ENCODE data around the gene ANKRD55. TPM values are rescaled to one million over a fixed set of nuclear protein-coding genes. Genes with fewer than 3 reads are reported as not detected.

ANKRD55 gene
- total RNA-seq, 5 donors from 2014 or later (not counting 1 experiment from before 2014, with no cell fraction given): 2.8 to 19.9 (median 3.4) TPM

- H3K4me3 Mint-ChIP-seq: no peak overlapping the region
Measured at GRCh38 chr5:56064984-56065383, 168.1 kb downstream of the ANKRD55 start.

GRCh38 chr5:56060276-56061110 is 172.6 kb downstream of the ANKRD55 start:
- ChIA-PET CTCF (no interaction called here), POLR2A (interaction anchor here (0.6 kb wide), 3 partner anchors 46 to 96 kb away, joined by 3 to 6 read pairs (median 5); no protein-coding TSS in a partner anchor)

More at GRCh38 chr5:56064984-56065383, 168.1 kb downstream of the ANKRD55 start:
- Histone ChIP-seq H3K4me3 (ENCODE audit: control insufficient read depth in 1 of 2, extremely low read depth in 1 of 2, low read length in 1 of 2) (no peak overlapping the region), H3K27ac (ENCODE audit: low read length) (no peak overlapping the region), H3K9me3 (no peaks in the 10 kb centered on the region), H3K27me3 (replicated peaks in 1 of 2; ENCODE audit: control insufficient read depth in 2 of 2, extremely low read depth in 1 of 2, insufficient read depth in 2 of 2, low read length in 1 of 2) (no peaks in the 10 kb centered on the region), H3K4me1 (ENCODE audit: control insufficient read depth in 1 of 2, extremely low read depth in 1 of 2, insufficient read depth in 2 of 2, low read length in 2 of 2) (peaks cover 26 to 36% of the 10 kb centered on the region in 2 experiments), H3K36me3 (ENCODE audit: control insufficient read depth in 2 of 2, extremely low read depth in 1 of 2, insufficient read depth in 1 of 2, low read length in 1 of 2) (no peaks in the 10 kb centered on the region)
- H3K36me3 Mint-ChIP-seq: no peaks in the 10 kb centered on the region
- 50% methylated on average over 1 of the region's 2 CpGs for WGBS (ENCODE audit: insufficient coverage)
- ATAC-seq (replicated peaks in 1 of 4) (no peak), DNase-seq (no peak)
- H3K27me3 Mint-ChIP-seq: no peaks in the 10 kb centered on the region
- peaks cover 53 to 66% (median 60%) of the 10 kb centered on the region in 3 donors for H3K4me1 Mint-ChIP-seq
- H3K9me3 Mint-ChIP-seq: no peaks in the 10 kb centered on the region
- peak overlapping the region; percentile 8 to 25 for H3K27ac Mint-ChIP-seq
- CTCF ChIA-PET: interaction anchor here (0.5 to 0.9 kb wide), 3 partner anchors 10 to 82 kb away, joined by 3 to 7 read pairs (median 4); no protein-coding TSS in a partner anchor
- POLR2A ChIA-PET: interaction anchor here (0.5 to 0.6 kb wide), 3 partner anchors 82 to 850 kb away, joined by 3 to 7 read pairs (median 3); no protein-coding TSS in a partner anchor

GRCh38 chr5:56059854-56060253 is 173.3 kb downstream of the ANKRD55 start:
- H3K27me3 ChIP-seq (replicated peaks in 1 of 2; ENCODE audit: control insufficient read depth in 2 of 2, extremely low read depth in 1 of 2, insufficient read depth in 2 of 2, low read length in 1 of 2): no peaks in the 10 kb centered on the region
- H3K4me3 ChIP-seq (ENCODE audit: control insufficient read depth in 1 of 2, extremely low read depth in 1 of 2, low read length in 1 of 2): no peak overlapping the region
- Mint-ChIP-seq H3K36me3 (no peaks in the 10 kb centered on the region), H3K4me3 (peak overlapping the region in 2 of 3 donors; percentile 31 to 68), H3K27ac (peak overlapping the region; percentile 85 to 91), H3K4me1 (peaks cover 72 to 82% (median 76%) of the 10 kb centered on the region in 3 donors), H3K9me3 (no peaks in the 10 kb centered on the region), H3K27me3 (no peaks in the 10 kb centered on the region)
- 87% methylated on average over 3 of the region's 8 CpGs for WGBS (ENCODE audit: insufficient coverage)
- DNase-seq: no peak
- H3K9me3 ChIP-seq: no peaks in the 10 kb centered on the region
- ChIA-PET CTCF (no interaction called here), POLR2A (interaction anchor here in 1 of 2 donors (0.6 kb wide), 1 partner anchor 47 kb away, joined by 6 read pairs; no protein-coding TSS in a partner anchor)
- no peak for ATAC-seq (replicated peaks in 1 of 4)
- no peaks in the 10 kb centered on the region for H3K36me3 ChIP-seq (ENCODE audit: control insufficient read depth in 2 of 2, extremely low read depth in 1 of 2, insufficient read depth in 1 of 2, low read length in 1 of 2)
- no peak overlapping the region for H3K27ac ChIP-seq (ENCODE audit: low read length)
- H3K4me1 ChIP-seq (ENCODE audit: control insufficient read depth in 1 of 2, extremely low read depth in 1 of 2, insufficient read depth in 2 of 2, low read length in 2 of 2): peaks cover 45 to 65% of the 10 kb centered on the region in 2 experiments

More at GRCh38 chr5:56060276-56061110, 172.6 kb downstream of the ANKRD55 start:
- no peaks in the 10 kb centered on the region for H3K36me3 Mint-ChIP-seq
- no peaks in the 10 kb centered on the region for H3K9me3 ChIP-seq
- H3K27me3 ChIP-seq (replicated peaks in 1 of 2; ENCODE audit: control insufficient read depth in 2 of 2, extremely low read depth in 1 of 2, insufficient read depth in 2 of 2, low read length in 1 of 2): no peaks in the 10 kb centered on the region
- ATAC-seq (replicated peaks in 1 of 4) (peak; percentile 11 to 59 (median 30)), DNase-seq (peak in 25 of 35 experiments; percentile 3 to 60 (median 18))
- peaks cover 70 to 77% (median 74%) of the 10 kb centered on the region in 3 donors for H3K4me1 Mint-ChIP-seq
- H3K4me3 ChIP-seq (ENCODE audit: control insufficient read depth in 1 of 2, extremely low read depth in 1 of 2, low read length in 1 of 2): no peak overlapping the region
- no peaks in the 10 kb centered on the region for H3K36me3 ChIP-seq (ENCODE audit: control insufficient read depth in 2 of 2, extremely low read depth in 1 of 2, insufficient read depth in 1 of 2, low read length in 1 of 2)
- H3K4me3 Mint-ChIP-seq: peak overlapping the region; percentile 21 to 68 (median 52)
- no peaks in the 10 kb centered on the region for H3K27me3 Mint-ChIP-seq
- H3K27ac ChIP-seq (ENCODE audit: low read length): no peak overlapping the region
- H3K4me1 ChIP-seq (ENCODE audit: control insufficient read depth in 1 of 2, extremely low read depth in 1 of 2, insufficient read depth in 2 of 2, low read length in 2 of 2): peaks cover 42 to 59% of the 10 kb centered on the region in 2 experiments
- H3K9me3 Mint-ChIP-seq: no peaks in the 10 kb centered on the region
- peak overlapping the region; percentile 85 to 91 for H3K27ac Mint-ChIP-seq
- whole genome bisulfite sequencing (ENCODE audit: insufficient coverage): 13% methylated on average over 3 of the region's 10 CpGs

GRCh38 chr5:56056875-56057274 is 176.3 kb downstream of the ANKRD55 start:
- H3K4me1 ChIP-seq (ENCODE audit: control insufficient read depth in 1 of 2, extremely low read depth in 1 of 2, insufficient read depth in 2 of 2, low read length in 2 of 2): peaks cover 51 to 78% of the 10 kb centered on the region in 2 experiments
- POLR2A ChIA-PET: interaction anchor here (0.5 to 0.7 kb wide), 3 partner anchors 67 to 294 kb away, joined by 3 to 4 read pairs (median 3); no protein-coding TSS in a partner anchor

GRCh38 chr5:56055859-56056258 is 177.3 kb downstream of the ANKRD55 start:
- POLR2A ChIA-PET: interaction anchor here in 1 of 2 donors (0.6 kb wide), 1 partner anchor 11 kb away, joined by 3 read pairs; no protein-coding TSS in a partner anchor
- peak in 3 of 4 experiments; percentile 15 to 31 (median 17) for ATAC-seq (replicated peaks in 1 of 4)
- Mint-ChIP-seq H3K27me3 (no peaks in the 10 kb centered on the region), H3K4me1 (peaks cover 76 to 79% (median 78%) of the 10 kb centered on the region in 3 donors), H3K27ac (peak overlapping the region; percentile 91 to 94), H3K9me3 (no peaks in the 10 kb centered on the region), H3K36me3 (peaks cover 3% of the 10 kb centered on the region), H3K4me3 (peak overlapping the region in 2 of 3 donors; percentile 3 to 68)
- Histone ChIP-seq H3K4me1 (ENCODE audit: control insufficient read depth in 1 of 2, extremely low read depth in 1 of 2, insufficient read depth in 2 of 2, low read length in 2 of 2) (peaks cover 55 to 75% of the 10 kb centered on the region in 2 experiments), H3K4me3 (ENCODE audit: control insufficient read depth in 1 of 2, extremely low read depth in 1 of 2, low read length in 1 of 2) (no peak overlapping the region), H3K9me3 (no peaks in the 10 kb centered on the region), H3K36me3 (ENCODE audit: control insufficient read depth in 2 of 2, extremely low read depth in 1 of 2, insufficient read depth in 1 of 2, low read length in 1 of 2) (no peaks in the 10 kb centered on the region), H3K27ac (ENCODE audit: low read length) (peak overlapping the region; percentile 54), H3K27me3 (replicated peaks in 1 of 2; ENCODE audit: control insufficient read depth in 2 of 2, extremely low read depth in 1 of 2, insufficient read depth in 2 of 2, low read length in 1 of 2) (no peaks in the 10 kb centered on the region)
- DNase-seq: no peak
- no CpG with 5 or more reads among the region's 3 CpGs for WGBS (ENCODE audit: insufficient coverage)
- CTCF ChIA-PET: interaction anchor here in 1 of 2 donors (0.6 kb wide), 1 partner anchor 67 kb away, joined by 7 read pairs; no protein-coding TSS in a partner anchor

More at GRCh38 chr5:56056875-56057274, 176.3 kb downstream of the ANKRD55 start:
- Histone ChIP-seq H3K36me3 (ENCODE audit: control insufficient read depth in 2 of 2, extremely low read depth in 1 of 2, insufficient read depth in 1 of 2, low read length in 1 of 2) (no peaks in the 10 kb centered on the region), H3K9me3 (no peaks in the 10 kb centered on the region), H3K27ac (ENCODE audit: low read length) (peak overlapping the region; percentile 54), H3K4me3 (ENCODE audit: control insufficient read depth in 1 of 2, extremely low read depth in 1 of 2, low read length in 1 of 2) (no peak overlapping the region), H3K27me3 (replicated peaks in 1 of 2; ENCODE audit: control insufficient read depth in 2 of 2, extremely low read depth in 1 of 2, insufficient read depth in 2 of 2, low read length in 1 of 2) (no peaks in the 10 kb centered on the region)
- Mint-ChIP-seq H3K27me3 (no peaks in the 10 kb centered on the region), H3K9me3 (no peaks in the 10 kb centered on the region), H3K4me3 (peak overlapping the region in 2 of 3 donors; percentile 22 to 68), H3K4me1 (peaks cover 75 to 77% (median 76%) of the 10 kb centered on the region in 3 donors), H3K36me3 (peaks cover 3% of the 10 kb centered on the region), H3K27ac (peak overlapping the region; percentile 91 to 94)
- no peak for ATAC-seq (replicated peaks in 1 of 4)
- CTCF ChIA-PET: interaction anchor here in 1 of 2 donors (0.6 to 0.7 kb wide), 3 partner anchors 36 to 613 kb away, joined by 3 to 5 read pairs (median 4); no protein-coding TSS in a partner anchor
- no peak for DNase-seq
- WGBS (ENCODE audit: insufficient coverage): 100% methylated on average over 1 of the region's 2 CpGs

GRCh38 chr5:56055287-56055686 is 177.8 kb downstream of the ANKRD55 start:
- H3K4me1 Mint-ChIP-seq: peaks cover 76 to 79% (median 78%) of the 10 kb centered on the region in 3 donors
- Histone ChIP-seq H3K9me3 (no peaks in the 10 kb centered on the region), H3K4me1 (ENCODE audit: control insufficient read depth in 1 of 2, extremely low read depth in 1 of 2, insufficient read depth in 2 of 2, low read length in 2 of 2) (peaks cover 54 to 73% of the 10 kb centered on the region in 2 experiments), H3K36me3 (ENCODE audit: control insufficient read depth in 2 of 2, extremely low read depth in 1 of 2, insufficient read depth in 1 of 2, low read length in 1 of 2) (no peaks in the 10 kb centered on the region), H3K27ac (ENCODE audit: low read length) (peak overlapping the region; percentile 54), H3K27me3 (replicated peaks in 1 of 2; ENCODE audit: control insufficient read depth in 2 of 2, extremely low read depth in 1 of 2, insufficient read depth in 2 of 2, low read length in 1 of 2) (no peaks in the 10 kb centered on the region), H3K4me3 (ENCODE audit: control insufficient read depth in 1 of 2, extremely low read depth in 1 of 2, low read length in 1 of 2) (no peak overlapping the region)
- DNase-seq (no peak), ATAC-seq (replicated peaks in 1 of 4) (no peak)
- no CpG with 5 or more reads among the region's 1 CpG for WGBS (ENCODE audit: insufficient coverage)
- peaks cover 3% of the 10 kb centered on the region for H3K36me3 Mint-ChIP-seq
- no peaks in the 10 kb centered on the region for H3K27me3 Mint-ChIP-seq
- ChIA-PET CTCF (interaction anchor here in 1 of 2 donors (0.6 to 0.7 kb wide), 2 partner anchors 10 to 67 kb away, joined by 4 to 7 read pairs; no protein-coding TSS in a partner anchor), POLR2A (no interaction called here)
- H3K9me3 Mint-ChIP-seq: no peaks in the 10 kb centered on the region
- H3K27ac Mint-ChIP-seq: peak overlapping the region; percentile 91 to 94
- peak overlapping the region in 2 of 3 donors; percentile 13 to 68 for H3K4me3 Mint-ChIP-seq

All from T-cell (primary cell).